Ovary (tissue), 9 donors: ENCODE data around the gene TMEM14C. TPM values are rescaled to one million over a fixed set of nuclear protein-coding genes. Genes with fewer than 3 reads are reported as not detected.

Experiments used
- DNase-seq, 5 donors: peaks; one replicate each; pipeline ENCODE4 v3.0.0-alpha.2; 2019 to 2020
- H3K27ac ChIP-seq, 2 donors: fragments of 200-600 bp; one replicate each; pipeline versions ENCODE4 v1.5.1 to v1.8.0; 2019 to 2022
- H3K27me3 ChIP-seq: fragments of 200-600 bp; one replicate; pipeline ENCODE4 v1.8.0; 2022
- H3K36me3 ChIP-seq: fragments of 200-600 bp; sonication (generic); one replicate; pipeline ENCODE4 v1.5.1; 2019
- H3K4me1 ChIP-seq: one replicate; pipeline ENCODE4 v1.8.1; 2013; ENCODE audit warnings: mild to moderate bottlenecking, moderate library complexity; ENCODE audit not compliant: insufficient read depth
- H3K4me3 ChIP-seq: fragments of 200-600 bp; sonication (generic); one replicate; pipeline ENCODE4 v1.5.1; 2017
- H3K9me3 ChIP-seq, 2 donors: fragments of 200-600 bp in 1 of 2; sonication (generic) in 1 of 2; one replicate each; pipeline versions ENCODE4 v1.5.1 to v1.8.1; 2013 to 2019; ENCODE audit warnings: mild to moderate bottlenecking in 1 of 2, moderate library complexity in 1 of 2
- EP300 ChIP-seq: sonication (generic); formaldehyde crosslinking; IDR thresholded peaks from one replicate; pipeline ENCODE4 v1.6.1; 2017; ENCODE audit warnings: antibody characterized with exemption
- POLR2A ChIP-seq: fragments of 450-650 bp; IDR thresholded peaks from one replicate; pipeline ENCODE4 v1.6.1; 2017; ENCODE audit warnings: antibody characterized with exemption, mild to moderate bottlenecking, moderate library complexity
- WGBS, 3 donors: extraction: QIAGEN DNeasy Blood & Tissue Kit in 1 of 3; methylation state at CpG; one replicate each; pipeline versions ENCODE4 v1.1.5 to v1.1.7; 2013 to 2017; 5-methylcytosine and 5-hydroxymethylcytosine counted together
- intact Hi-C, 4 donors: fragments of 100-400 bp; cut with DNase I; formaldehyde crosslinking; loops; one replicate each; pipeline versions ENCODE4 v1.11.0 to v1.15.1; 2022 to 2023
- polyA plus RNA-seq, 2 donors: library from polyadenylated mRNA; stranded (reverse); fragments of 200-250 nt in 1 of 2; fragments of 350-450 nt in 1 of 2; fragmentation: Illumina TruSeq in 1 of 2; extraction: RNeasy Lipid Tissue Mini Kit (QIAGEN cat#74804) in 1 of 2; gene quantifications; one replicate each; pipeline ENCODE4 v1.2.3, GENCODE V29; 2013 to 2014
- total RNA-seq, 7 donors: library from RNA; depleted of rRNA in 2 of 7; stranded (reverse); fragments of >200 nt in 2 of 7; fragmentation: NEBNext Ultra II Directional in 3 of 7; extraction: Animal tissue kit (Norgen Biotek cat#: 25700) in 3 of 7; gene quantifications; one replicate each; pipeline versions ENCODE4 v1.1.0 to v1.2.4, GENCODE V29; 2016 to 2023
- TF ChIP-seq, protein P1 (sequence below), 3 donors: fragments of 450-650 bp in 2 of 3; fragments of 200-600 bp in 1 of 3; IDR thresholded peaks; one replicate each; pipeline versions ENCODE4 v1.5.1 to v1.8.0; 2016 to 2022; ENCODE audit warnings: antibody characterized with exemption in 3 of 3, mild to moderate bottlenecking in 1 of 3
- donor health status: DM: no; HTN: no; CAD: no; lungs with moderate emphysema.
- donor health status: DM: no; HTN: no; CAD: no.
- donor health status: Bipolar disorder and iron deficiency.
- donor health status: DM: yes; HTN: yes; CAD: no.
- donor health status: DM: no; HTN: no; CAD: no.
- donor health status: DM: yes; HTN: yes; CAD: no.

TMEM14C gene
- total and polyA plus RNA-seq, 9 donors = 92.8 to 207 (median 101) TPM

DNA sequence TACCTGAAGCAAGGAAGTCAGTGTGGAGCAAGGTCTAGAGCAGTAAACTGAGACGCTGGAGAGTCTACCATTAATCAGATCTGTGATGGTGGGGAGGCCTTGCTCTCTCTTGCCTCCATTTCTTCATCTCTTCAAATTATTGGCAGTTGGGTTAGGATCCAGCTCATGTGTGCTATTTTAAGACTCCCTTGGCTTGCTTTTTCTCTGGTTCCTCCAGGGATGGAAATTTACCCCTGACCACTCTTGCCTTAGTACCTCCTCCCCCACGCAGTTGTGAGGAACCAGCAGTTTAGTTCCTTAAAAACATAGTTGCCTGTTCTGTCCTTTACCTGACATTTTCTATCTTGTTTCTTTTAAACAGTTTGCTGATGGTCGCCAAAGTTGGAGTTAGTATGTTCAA, 7.4 kb downstream of the TMEM14C start:
- Histone ChIP-seq H3K4me3 (no peak overlapping the region), H3K27ac (no peak overlapping the region), H3K27me3 (no peaks in the 10 kb centered on the region), H3K36me3 (no peaks in the 10 kb centered on the region), H3K9me3 (no peaks in the 10 kb centered on the region), H3K4me1 (no peaks in the 10 kb centered on the region)
- 50 to 57% (median 51%) methylated on average over 3 of the region's 3 CpGs for WGBS, 3 donors
- no peak for DNase-seq
- intact Hi-C loops = no loop called here
- TF ChIP-seq EP300 = no peak
- no peak for TF ChIP-seq POLR2A
- TF ChIP-seq, protein P1, sequence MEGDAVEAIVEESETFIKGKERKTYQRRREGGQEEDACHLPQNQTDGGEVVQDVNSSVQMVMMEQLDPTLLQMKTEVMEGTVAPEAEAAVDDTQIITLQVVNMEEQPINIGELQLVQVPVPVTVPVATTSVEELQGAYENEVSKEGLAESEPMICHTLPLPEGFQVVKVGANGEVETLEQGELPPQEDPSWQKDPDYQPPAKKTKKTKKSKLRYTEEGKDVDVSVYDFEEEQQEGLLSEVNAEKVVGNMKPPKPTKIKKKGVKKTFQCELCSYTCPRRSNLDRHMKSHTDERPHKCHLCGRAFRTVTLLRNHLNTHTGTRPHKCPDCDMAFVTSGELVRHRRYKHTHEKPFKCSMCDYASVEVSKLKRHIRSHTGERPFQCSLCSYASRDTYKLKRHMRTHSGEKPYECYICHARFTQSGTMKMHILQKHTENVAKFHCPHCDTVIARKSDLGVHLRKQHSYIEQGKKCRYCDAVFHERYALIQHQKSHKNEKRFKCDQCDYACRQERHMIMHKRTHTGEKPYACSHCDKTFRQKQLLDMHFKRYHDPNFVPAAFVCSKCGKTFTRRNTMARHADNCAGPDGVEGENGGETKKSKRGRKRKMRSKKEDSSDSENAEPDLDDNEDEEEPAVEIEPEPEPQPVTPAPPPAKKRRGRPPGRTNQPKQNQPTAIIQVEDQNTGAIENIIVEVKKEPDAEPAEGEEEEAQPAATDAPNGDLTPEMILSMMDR (IDR thresholded peaks at IDR 0.05) = no peak

DNA sequence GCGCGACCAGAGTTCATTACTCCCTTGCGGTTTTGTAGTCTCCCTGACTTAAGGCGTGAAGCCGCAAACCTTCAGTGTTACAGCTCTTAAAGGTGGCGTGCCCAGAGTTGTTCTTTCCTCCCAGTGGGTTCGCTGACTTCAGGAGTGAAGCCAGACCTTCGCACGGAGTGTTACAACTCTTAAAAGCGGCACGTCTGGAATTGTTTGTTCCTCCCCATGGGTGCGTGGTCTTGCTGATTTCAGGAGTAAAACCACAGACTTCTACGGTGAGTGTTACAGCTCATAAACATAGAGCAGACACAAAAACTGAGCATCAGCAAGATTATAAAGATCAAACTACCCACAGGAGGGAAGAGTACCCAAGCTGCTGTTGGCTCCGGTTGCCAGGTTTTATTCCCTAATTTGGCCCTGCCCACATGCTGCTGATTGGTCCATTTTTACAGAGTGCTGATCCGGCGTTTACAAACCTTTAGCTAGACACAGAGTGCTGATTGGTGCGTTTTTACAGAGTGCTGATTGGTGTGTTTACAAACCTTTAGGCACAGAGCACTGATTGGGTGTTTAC, 10.4 kb downstream of the TMEM14C start:
- intact Hi-C loops = no loop called here
- DNase-seq = no peak
- Histone ChIP-seq H3K9me3 (no peaks in the 10 kb centered on the region), H3K36me3 (no peaks in the 10 kb centered on the region), H3K27me3 (no peaks in the 10 kb centered on the region), H3K27ac (no peak overlapping the region), H3K4me1 (no peaks in the 10 kb centered on the region), H3K4me3 (no peak overlapping the region)
- 84 to 91% (median 89%) methylated on average over 17 of the region's 17 CpGs for WGBS, 3 donors
- TF ChIP-seq POLR2A (no peak), EP300 (no peak)
- TF ChIP-seq, protein P1 (IDR thresholded peaks at IDR 0.05) = no peak

DNA sequence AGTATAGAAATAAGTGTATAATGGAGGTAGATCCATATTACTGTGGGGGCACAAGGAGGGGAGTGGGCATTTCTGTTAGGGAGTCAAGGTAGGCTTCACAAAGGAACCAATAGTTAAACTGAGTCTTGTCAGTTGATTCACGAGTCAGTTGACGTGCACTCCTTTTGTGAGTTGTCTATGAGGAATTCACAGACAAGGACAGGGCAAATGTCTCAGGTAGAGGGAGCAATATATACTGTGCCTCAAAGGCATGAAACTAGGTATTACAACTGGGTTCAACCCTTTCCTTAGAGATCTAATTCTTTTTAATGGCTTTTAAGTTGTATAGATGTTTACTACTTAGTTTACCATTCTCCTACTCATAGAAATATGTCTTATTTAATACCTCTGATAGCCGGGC, 11.0 kb downstream of the TMEM14C start:
- intact Hi-C loops = no loop called here
- TF ChIP-seq POLR2A (no peak), EP300 (no peak)
- TF ChIP-seq, protein P1 (IDR thresholded peaks at IDR 0.05) = no peak
- no peak for DNase-seq
- Histone ChIP-seq H3K27ac (no peak overlapping the region), H3K4me3 (no peak overlapping the region), H3K9me3 (no peaks in the 10 kb centered on the region), H3K27me3 (no peaks in the 10 kb centered on the region), H3K36me3 (no peaks in the 10 kb centered on the region), H3K4me1 (no peaks in the 10 kb centered on the region)
- 94 to 96% (median 94%) methylated on average over 3 of the region's 3 CpGs for WGBS, 3 donors

DNA sequence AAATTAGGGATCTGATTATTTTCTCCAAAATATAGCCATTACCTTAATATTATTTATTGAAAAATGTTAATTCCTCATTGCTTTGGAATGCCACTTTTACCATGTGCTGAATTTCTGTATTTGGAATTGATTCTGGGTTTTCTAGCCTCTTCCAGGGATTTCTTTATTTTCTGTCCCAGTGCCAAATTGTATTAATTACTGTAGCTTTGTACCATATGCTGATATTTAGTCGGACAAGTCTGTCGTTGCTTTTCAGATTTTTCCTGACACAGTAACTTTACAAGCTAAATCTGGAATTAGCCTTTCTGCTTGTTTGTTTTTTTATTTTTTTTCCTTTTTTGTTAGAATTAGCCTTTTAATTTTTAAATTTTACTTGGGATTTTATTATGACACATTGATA, 13.9 kb downstream of the TMEM14C start:
- Histone ChIP-seq H3K4me3 (no peak overlapping the region), H3K27me3 (no peaks in the 10 kb centered on the region), H3K9me3 (no peaks in the 10 kb centered on the region), H3K4me1 (no peaks in the 10 kb centered on the region), H3K27ac (no peak overlapping the region), H3K36me3 (no peaks in the 10 kb centered on the region)
- TF ChIP-seq EP300 = no peak
- TF ChIP-seq, protein P1 (IDR thresholded peaks at IDR 0.05) = no peak
- TF ChIP-seq POLR2A = no peak
- 70 to 75% (median 72%) methylated on average over 2 of the region's 2 CpGs for WGBS, 3 donors
- intact Hi-C loops = no loop called here
- no peak for DNase-seq
